Liver (tissue), 3 donors: ENCODE results near the gene GREB1L.
"Not testable (repeated sequence)": the region's sequence is repeated elsewhere in the genome, so short reads cannot be mapped to it uniquely, and the experiment has no call there.

Experiments
- ATF3 ChIP-seq: IDR thresholded peaks from 2 replicates; pipeline ENCODE4 v1.6.1; 2016; ENCODE audit warnings: antibody characterized with exemption
- CTCF ChIP-seq: fragments of 150-350 bp; IDR thresholded peaks from 2 replicates; pipeline ENCODE4 v1.5.1; 2017; ENCODE audit warnings: improper control_type of control experiment, low read depth, low read length; ENCODE audit not compliant: missing input control
- FOXA1 ChIP-seq: IDR thresholded peaks from 2 replicates; pipeline ENCODE4 v1.6.1; 2016; ENCODE audit warnings: antibody characterized with exemption
- JUND ChIP-seq, 2 donors: IDR thresholded peaks; 2 replicates each; pipeline ENCODE4 v1.6.1; 2016; ENCODE audit warnings: antibody characterized with exemption in 2 of 2
- RAD21 ChIP-seq, 2 donors: IDR thresholded peaks; 2 replicates each; pipeline ENCODE4 v1.6.1; 2016; ENCODE audit warnings: antibody characterized with exemption in 2 of 2, mild to moderate bottlenecking in 2 of 2
- REST ChIP-seq: IDR thresholded peaks from 2 replicates; pipeline ENCODE4 v1.6.1; 2016; ENCODE audit warnings: antibody characterized with exemption, mild to moderate bottlenecking
- YY1 ChIP-seq: IDR thresholded peaks from 2 replicates; pipeline ENCODE4 v1.6.1; 2016; ENCODE audit warnings: antibody characterized with exemption, mild to moderate bottlenecking
- donor health status: healthy.
- donor health status: healthy.

GRCh38 chr18:21369597-21369996 lies 127.6 kb downstream of the GREB1L start:
- not testable (repeated sequence) for TF ChIP-seq RAD21 (IDR thresholded peaks at IDR 0.05); JUND (IDR thresholded peaks at IDR 0.05); CTCF; FOXA1; REST; YY1; ATF3
